ENCODE measurements around the gene PRDM11.

Gene PRDM11

DNA sequence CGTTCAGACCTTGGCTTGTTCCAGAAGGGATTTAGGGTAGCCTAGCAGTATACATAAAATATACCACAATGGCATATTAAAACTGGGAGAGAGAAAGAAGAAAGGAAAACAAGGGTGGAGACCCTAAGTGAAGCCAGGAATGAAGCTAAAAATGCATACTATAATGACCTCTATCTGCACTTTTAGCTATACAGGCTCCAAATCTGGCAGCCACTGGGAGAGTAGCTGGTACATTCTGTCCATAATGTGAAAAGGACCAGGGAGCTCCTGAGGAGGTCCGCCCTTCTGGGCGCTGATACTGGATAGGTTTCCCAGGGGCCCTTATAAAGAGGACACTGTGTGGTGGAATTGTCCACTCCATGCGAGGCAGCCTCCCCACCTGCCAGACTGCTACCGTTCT lies 42.8 kb downstream of the PRDM11 start:
- Histone ChIP-seq H4K20me1 (ENCODE audit: insufficient read depth) (no peaks in the 10 kb centered on the region), H3K9ac (no peak overlapping the region), H3K27ac (no peak overlapping the region), H3K79me2 (ENCODE audit: insufficient read depth, low read depth) (no peaks in the 10 kb centered on the region), H2AFZ (ENCODE audit: low read depth) (no peak overlapping the region), H3K4me3 (IDR thresholded peaks at IDR 0.05; ENCODE audit: insufficient read depth, low read depth, low read length) (no peak overlapping the region), H3K36me3 (ENCODE audit: insufficient read depth) (no peaks in the 10 kb centered on the region), H3K27me3 (ENCODE audit: insufficient read depth, low read depth) (no peaks in the 10 kb centered on the region), H3K4me2 (no peak overlapping the region), H3K4me1 (ENCODE audit: low read depth, poor library complexity, severe bottlenecking) (no peaks in the 10 kb centered on the region)
- TF ChIP-seq, protein P1, sequence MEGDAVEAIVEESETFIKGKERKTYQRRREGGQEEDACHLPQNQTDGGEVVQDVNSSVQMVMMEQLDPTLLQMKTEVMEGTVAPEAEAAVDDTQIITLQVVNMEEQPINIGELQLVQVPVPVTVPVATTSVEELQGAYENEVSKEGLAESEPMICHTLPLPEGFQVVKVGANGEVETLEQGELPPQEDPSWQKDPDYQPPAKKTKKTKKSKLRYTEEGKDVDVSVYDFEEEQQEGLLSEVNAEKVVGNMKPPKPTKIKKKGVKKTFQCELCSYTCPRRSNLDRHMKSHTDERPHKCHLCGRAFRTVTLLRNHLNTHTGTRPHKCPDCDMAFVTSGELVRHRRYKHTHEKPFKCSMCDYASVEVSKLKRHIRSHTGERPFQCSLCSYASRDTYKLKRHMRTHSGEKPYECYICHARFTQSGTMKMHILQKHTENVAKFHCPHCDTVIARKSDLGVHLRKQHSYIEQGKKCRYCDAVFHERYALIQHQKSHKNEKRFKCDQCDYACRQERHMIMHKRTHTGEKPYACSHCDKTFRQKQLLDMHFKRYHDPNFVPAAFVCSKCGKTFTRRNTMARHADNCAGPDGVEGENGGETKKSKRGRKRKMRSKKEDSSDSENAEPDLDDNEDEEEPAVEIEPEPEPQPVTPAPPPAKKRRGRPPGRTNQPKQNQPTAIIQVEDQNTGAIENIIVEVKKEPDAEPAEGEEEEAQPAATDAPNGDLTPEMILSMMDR (conservative IDR thresholded peaks at IDR 0.05; ENCODE audit: low read depth, low read length): no peak

DNA sequence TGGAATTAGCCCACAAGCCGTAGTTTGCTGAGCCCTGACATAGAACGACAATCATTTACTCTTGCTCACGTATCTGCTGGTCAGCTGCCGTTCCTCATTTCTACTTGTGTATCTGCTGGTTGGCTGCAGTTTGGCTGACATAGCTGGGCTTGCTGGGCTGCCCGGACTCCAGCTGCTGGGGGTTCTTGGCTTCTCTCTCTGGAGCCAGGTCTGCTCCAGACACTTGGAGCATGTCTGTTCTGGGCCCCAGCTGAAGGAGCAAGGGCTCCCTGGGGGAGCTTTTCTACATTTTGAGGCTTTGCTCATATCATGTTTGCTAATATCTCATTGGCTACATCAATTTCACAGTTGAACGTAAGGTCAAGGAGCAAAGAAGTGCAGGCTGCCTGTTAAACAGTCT lies 47.3 kb downstream of the PRDM11 start:
- no peaks in the 10 kb centered on the region for H3K36me3 ChIP-seq (ENCODE audit: insufficient read depth)
- no peaks in the 10 kb centered on the region for H3K79me2 ChIP-seq (ENCODE audit: insufficient read depth, low read depth)
- no peak overlapping the region for H3K4me3 ChIP-seq (IDR thresholded peaks at IDR 0.05; ENCODE audit: insufficient read depth, low read depth, low read length)
- H3K4me1 ChIP-seq (ENCODE audit: low read depth, poor library complexity, severe bottlenecking): no peaks in the 10 kb centered on the region
- no peaks in the 10 kb centered on the region for H4K20me1 ChIP-seq (ENCODE audit: insufficient read depth)
- H3K4me2 ChIP-seq: no peak overlapping the region
- H3K27me3 ChIP-seq (ENCODE audit: insufficient read depth, low read depth): no peaks in the 10 kb centered on the region
- no peak overlapping the region for H2AFZ ChIP-seq (ENCODE audit: low read depth)
- TF ChIP-seq, protein P1 (conservative IDR thresholded peaks at IDR 0.05; ENCODE audit: low read depth, low read length): no peak
- no peak overlapping the region for H3K27ac ChIP-seq
- no peak overlapping the region for H3K9ac ChIP-seq

DNA sequence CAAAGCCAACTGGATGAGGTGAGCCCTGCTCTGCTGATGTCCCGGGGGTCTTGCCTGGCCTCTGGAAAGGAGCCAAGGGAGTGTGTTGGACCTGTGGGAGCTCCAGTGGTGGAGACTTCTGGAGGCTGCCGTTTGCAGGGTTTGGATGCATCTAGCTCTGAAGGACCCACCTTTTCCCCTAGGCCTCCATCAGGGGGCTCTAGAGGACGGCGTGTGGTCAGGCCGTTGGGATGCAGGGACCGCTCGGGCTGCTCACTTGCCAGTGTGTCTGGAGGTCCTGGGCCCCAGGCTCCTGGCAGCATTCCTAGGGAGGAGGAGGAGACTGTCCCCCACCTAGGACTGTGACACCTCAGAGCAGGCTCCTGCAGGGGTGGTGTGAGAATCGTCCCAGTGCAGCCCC lies 58.3 kb downstream of the PRDM11 start:
- no peaks in the 10 kb centered on the region for H3K36me3 ChIP-seq (ENCODE audit: insufficient read depth)
- no peak overlapping the region for H3K27ac ChIP-seq
- H3K27me3 ChIP-seq (ENCODE audit: insufficient read depth, low read depth): no peaks in the 10 kb centered on the region
- H3K4me2 ChIP-seq: no peak overlapping the region
- no peak overlapping the region for H3K9ac ChIP-seq
- H3K4me1 ChIP-seq (ENCODE audit: low read depth, poor library complexity, severe bottlenecking): peaks cover 4% of the 10 kb centered on the region
- TF ChIP-seq, protein P1 (conservative IDR thresholded peaks at IDR 0.05; ENCODE audit: low read depth, low read length): no peak
- no peak overlapping the region for H2AFZ ChIP-seq (ENCODE audit: low read depth)
- H3K79me2 ChIP-seq (ENCODE audit: insufficient read depth, low read depth): no peaks in the 10 kb centered on the region
- H4K20me1 ChIP-seq (ENCODE audit: insufficient read depth): no peaks in the 10 kb centered on the region
- H3K4me3 ChIP-seq (IDR thresholded peaks at IDR 0.05; ENCODE audit: insufficient read depth, low read depth, low read length): no peak overlapping the region

DNA sequence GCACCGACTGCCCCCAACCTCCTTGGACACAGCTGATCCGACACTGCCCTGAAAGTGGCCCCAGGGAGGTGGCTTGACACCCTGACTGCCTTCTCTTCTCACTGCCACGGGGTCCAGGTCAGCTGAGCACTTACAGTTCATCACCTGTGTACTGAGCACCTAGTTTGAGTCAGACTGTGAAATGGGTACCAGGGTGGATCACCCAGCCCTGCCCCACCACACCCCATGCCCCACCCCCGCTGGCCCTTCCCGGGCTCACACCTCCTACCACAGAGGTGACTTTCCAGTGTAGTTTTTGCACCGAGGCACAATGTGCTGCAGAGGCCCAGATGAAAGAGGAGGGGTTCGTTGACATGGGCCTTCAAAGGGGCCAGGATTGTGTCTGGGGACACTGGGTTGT lies 59.5 kb downstream of the PRDM11 start:
- Histone ChIP-seq H3K27me3 (ENCODE audit: insufficient read depth, low read depth) (no peaks in the 10 kb centered on the region), H3K79me2 (ENCODE audit: insufficient read depth, low read depth) (no peaks in the 10 kb centered on the region), H3K27ac (no peak overlapping the region), H2AFZ (ENCODE audit: low read depth) (no peak overlapping the region), H3K9ac (no peak overlapping the region), H3K4me2 (no peak overlapping the region), H3K4me3 (IDR thresholded peaks at IDR 0.05; ENCODE audit: insufficient read depth, low read depth, low read length) (no peak overlapping the region), H3K36me3 (ENCODE audit: insufficient read depth) (no peaks in the 10 kb centered on the region), H4K20me1 (ENCODE audit: insufficient read depth) (no peaks in the 10 kb centered on the region), H3K4me1 (ENCODE audit: low read depth, poor library complexity, severe bottlenecking) (peaks cover 4% of the 10 kb centered on the region)
- TF ChIP-seq, protein P1 (conservative IDR thresholded peaks at IDR 0.05; ENCODE audit: low read depth, low read length): no peak

All from KMS-11 (cell line).